ENCODE data around the gene CNGA1.

The CNGA1 gene
- 0 to 0.21 reads per million in 2 donors for total RNA-seq

DNA sequence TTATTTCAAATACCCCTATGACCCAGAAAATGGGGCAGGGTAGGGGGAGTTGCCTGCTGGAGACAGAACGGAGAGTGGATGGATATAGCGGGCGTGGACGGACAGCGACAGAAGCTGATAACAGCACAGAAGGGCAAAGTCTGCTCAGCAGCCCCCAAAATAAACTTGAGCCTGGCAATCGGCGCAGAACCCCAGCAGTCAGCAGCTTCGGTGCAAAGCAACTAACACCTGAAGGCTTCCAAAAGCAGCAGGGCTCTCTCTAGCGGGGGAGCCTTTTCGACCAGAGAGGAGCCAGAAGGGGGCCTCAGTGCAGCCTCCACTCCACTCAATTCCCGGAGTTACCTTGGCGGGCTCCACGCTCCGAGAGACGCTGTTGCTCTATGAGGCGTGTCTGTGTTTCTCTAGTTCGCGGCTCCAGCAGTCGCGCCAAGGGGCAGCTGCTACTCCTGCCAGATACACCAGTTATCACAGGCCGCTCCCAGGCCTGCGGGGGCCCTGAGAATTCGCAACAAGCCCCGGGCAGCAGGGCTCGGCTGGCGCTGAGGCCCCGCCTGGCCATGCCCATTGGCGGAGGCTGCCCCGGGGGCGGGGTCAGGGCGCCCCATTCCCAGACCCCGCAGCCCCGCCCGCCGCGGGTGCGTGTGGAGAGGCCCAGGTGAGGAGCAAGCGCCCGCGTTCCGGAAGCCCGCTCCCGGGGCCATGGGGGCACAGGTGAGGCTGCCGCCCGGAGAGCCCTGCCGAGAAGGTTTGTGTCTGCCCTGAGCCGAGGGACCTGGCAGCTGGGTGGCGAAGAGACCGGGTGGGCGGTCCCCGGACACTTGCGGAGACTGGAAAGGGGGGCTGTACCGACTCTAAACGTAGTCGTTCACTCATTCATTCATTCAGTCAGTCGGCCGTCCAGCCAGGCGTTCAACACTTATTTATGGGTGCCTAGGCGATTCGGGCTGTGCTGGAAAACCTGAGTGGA lies at the start of gene CNGA1, which contains the start of gene NIPAL1:
CNGA1 (minus strand) TSS at position 541 of the 967 bp plus-strand sequence. CDS start 63,992 bp downstream, outside the sequence.
NIPAL1 (plus strand) TSS at position 632 of the 967 bp plus-strand sequence; CDS start at position 700, 68 bp downstream.
- DNase-seq, result peak; percentile 67

DNA sequence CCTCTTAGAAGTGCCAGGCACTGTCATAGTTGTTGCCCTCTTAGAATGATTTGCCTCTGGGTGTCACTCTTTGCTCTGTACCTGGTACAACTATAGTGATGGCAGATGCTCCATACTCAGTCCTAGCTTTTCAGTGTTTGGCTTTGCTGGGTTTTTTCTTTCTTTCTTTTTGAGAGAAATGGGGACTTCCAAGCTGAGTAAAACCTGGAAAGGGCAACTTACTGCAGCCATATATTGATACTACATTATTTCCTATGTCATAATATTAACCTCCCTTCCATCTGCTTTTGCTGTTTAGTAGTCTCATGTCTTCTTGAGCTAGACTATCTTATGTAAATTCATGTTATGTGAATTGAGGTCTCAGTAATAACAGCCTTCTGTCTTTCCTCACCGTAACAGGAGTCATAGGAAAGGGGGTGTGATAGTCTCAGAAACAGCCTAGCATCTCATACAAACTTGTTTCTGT lies 49.1 kb upstream of the CNGA1 start:
- no peak for DNase-seq

DNA sequence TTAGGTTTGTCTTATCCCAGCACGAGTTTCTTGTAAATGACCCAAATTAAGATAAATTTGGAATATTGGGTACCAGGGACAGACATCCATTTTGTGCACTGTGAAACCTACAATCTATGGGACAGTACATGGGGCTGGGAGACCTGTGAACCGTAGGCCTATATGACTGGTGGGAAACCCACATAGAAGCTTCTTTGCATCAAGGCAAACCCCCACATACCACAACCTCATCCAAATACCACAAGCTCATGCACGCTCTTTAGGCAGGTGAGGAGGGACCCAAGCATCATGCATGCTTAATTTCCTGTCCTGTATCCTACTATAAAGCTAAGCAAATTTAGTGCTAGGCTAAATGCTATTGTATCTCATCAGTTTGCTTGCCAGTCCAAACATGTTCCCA lies 47.9 kb upstream of the CNGA1 start:
- no peak for DNase-seq

DNA sequence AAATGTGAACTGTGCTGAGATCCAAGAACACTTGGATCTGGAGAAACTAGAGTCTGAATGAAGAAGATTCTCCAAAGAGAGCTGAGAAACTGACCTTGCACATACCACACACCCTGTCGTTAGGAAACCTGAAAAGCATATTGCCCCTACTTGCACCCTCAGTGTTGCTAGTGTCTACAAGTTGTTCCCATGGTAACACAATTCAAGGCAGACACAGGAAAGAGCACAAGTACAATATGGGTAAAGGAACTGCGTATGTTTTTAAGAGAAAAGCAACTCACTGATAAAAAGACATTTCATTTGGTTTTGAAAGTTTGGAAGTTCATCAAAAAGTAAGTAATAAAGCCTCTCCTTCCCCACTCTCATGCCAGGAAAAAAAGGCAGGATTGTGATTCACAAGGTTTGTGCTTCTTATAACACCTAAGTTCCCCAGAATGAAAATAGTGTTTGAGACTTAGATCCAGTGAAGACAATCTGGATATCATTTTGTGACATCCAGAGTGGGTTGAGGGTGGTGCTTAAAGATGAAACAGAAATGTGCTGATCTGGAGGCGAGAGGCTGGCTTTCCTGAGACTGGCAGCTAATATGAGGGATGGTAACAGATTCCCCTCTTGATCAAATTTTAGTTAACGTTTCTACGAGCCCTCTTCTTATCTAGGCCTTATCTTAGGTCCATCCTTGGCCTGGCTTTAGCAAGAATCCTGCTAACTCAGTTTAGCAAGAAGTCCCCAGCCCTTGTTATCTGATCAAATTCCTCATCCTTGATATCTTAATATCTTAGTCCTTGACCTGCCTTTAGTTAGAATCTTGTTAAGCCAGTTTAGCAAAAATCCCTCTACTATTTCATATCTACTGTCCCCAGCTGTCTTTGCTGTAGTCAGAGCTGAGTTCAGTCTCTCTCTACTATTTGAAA lies 42.4 kb upstream of the CNGA1 start:
- DNase-seq, result no peak

DNA sequence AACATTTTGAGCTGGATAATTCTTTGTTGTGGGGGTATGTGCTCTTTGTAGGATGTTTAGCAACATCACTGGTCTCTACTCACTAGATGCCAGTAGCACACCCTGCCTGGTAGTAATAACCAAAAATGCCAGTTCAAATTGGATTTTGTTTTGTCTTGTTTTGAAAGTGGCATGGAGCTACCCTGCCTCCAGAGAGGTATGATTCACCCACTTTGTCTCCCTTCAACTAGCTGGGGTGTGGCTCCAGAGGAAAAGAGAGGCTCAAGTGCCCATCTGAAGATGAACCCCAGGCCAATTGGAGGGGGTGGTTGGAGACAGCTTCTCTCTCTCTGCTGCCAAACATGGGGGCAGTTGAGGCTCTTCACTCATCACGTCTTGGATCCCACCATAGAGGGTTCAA lies 34.6 kb upstream of the CNGA1 start:
- no peak for DNase-seq

DNA sequence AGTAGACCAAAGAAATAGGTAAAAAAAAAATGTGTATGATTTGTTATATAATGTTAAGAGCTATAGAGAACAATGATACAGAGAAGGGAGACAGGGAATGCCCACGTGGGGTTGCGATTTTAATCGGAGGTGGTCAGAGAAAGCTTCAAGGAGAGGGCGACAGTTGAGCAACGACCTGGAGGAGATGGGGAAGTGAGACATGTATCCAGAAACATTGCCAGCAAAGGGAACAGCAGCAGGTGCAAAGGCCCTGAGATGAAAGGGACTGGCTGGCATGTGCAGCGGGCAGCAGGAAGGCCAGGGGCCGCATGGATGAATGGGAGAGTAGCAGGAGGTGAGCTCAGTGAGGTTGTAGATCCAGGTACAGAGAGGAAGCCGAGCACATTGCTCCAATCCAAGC lies 33.0 kb upstream of the CNGA1 start:
- no peak for DNase-seq

DNA sequence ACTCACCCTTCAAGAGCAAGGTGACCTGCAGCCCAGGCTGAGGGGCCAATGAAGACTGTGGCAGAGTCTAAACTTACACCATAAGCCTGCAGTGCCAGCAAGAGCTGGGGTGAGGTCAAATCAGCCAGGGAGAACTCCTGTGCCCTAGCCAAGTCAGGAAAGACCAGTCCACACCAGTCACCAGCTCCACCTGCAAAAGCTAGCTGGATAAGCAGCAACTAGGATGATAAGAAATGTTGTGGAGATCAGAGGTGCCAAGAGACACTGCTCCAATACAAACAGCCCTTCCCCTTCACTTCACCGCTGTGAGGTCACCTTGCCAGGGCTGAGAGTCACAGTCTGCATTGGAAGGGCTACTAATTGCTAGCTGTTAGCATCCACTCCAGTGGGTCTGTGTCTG lies 31.4 kb upstream of the CNGA1 start:
- no peak for DNase-seq

DNA sequence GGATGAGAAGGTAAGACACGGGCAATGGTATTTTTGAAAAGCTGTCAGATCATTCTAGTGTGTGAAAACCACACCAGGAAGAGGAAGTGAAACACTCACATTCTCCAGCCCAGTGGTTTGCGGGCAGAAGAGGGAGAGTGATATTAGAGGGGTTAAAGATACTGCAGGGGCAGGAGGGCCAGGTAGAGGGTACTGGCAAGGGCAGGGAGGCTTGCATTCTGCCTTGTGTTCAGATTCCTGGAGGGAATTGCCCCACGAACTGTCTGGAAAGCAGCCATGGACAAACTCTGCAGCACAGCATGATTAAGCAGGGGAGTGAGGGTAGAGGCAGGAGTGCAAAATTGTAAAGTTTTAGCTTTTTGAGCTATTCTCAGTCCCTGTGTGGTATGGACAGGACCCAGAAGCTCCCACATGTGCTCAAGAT lies 31.0 kb upstream of the CNGA1 start:
- peak; percentile 24 for DNase-seq

DNA sequence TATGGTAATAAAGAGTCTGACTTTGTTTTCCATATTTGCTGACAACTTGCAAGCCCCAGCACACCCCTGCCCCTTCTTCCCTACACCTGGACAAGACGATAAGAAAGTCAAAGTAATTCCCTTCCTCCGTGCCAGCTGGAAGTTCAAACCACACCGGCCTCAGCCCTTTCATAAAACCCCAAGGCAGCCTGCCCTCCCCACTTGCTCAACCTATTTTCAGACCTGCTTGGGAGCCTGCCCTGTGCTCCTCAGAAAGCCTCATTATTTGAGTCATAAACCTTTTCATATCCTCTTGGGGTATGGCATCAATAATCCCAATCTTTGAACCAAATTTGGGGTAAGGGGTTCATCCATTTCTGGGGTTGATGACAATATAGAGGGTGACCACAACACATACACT lies 29.6 kb upstream of the CNGA1 start:
- no peak for DNase-seq

DNA sequence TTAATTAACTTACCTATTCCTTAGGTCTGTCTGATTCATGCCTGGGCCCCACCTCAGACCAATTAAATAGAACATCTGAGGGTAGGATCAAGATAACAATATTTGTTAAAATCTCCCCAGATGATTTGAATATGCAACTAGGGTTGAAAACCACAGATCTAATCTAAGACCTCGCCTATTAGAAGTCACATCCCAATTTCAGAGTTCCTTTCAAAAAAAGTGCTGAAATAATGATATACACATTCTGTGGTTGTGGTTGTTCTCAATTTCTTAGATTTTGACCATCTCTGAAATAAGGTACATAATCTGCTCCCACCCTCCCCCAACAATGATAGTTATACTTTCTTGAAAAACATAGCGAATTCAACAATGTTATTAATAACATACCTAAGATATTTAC lies 27.8 kb upstream of the CNGA1 start:
- DNase-seq, result no peak

DNA sequence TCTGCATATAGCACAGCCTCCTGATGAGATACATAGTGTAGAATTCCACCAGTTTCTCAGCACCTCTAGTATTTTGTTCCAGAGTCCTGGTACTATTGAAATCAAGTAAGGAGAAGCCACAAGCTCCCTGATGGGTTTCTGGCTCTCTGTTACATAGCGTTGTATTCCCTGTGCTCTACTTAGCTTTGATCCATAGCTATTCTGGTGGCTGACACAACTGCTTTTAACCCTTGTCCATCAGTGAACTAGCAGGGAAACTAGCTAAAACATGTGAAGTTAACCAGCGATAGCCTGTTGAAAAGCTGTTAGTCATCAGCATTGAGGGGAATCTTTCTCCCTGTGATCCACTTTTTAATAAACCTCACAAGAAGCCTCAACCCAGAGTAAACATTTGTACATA lies 27.0 kb upstream of the CNGA1 start:
- no peak for DNase-seq

DNA sequence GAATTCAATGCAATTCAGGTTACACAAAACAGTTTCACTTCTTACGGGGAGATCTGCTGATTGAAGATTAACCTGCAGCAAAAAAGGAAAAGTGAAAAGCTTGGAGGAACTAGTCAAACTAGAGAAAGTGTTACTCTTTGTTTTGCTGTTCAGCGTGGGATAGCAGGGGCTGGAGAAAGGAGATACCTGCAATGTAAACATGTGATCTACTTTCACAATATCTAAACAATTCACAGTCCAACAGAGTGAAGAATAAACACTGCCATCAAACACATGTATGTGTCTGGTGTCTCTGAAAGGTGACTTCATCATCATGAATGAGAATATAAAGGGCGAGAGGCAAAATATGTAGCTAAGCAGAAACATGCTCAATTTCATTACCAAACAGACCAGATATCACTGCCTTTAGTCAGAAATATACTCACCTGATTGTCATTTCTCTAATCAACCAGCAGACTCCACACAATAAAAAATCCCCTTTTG lies 26.5 kb upstream of the CNGA1 start:
- no peak for DNase-seq

DNA sequence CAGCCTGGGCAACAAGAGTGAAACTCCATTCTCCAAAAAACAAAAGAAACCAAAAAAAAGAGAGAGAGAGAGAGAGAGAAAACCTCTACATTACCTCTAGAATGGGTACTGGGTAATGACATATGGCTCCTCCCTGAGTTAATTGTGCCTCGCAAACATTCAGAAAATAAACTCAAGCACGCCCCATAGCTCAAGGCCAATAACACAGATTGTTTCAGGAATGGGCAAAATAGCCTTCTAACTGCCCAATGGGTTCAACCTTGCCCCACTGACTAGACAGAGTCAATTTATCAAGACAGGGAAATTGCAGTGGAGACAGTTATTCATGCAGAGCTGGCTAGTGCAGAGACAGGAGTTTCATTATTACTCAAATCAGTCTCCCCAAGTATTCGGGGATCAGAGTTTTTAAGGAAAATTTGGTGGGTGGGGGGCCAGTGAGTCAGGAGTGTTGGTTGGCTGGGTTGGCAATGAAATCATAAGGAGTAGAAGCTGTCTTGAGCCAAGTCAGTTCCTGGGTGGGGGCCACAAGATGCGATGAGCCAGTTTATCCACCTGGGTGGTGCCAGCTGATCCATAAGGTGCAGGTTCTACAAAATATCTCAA lies 25.2 kb upstream of the CNGA1 start:
- DNase-seq, result no peak

DNA sequence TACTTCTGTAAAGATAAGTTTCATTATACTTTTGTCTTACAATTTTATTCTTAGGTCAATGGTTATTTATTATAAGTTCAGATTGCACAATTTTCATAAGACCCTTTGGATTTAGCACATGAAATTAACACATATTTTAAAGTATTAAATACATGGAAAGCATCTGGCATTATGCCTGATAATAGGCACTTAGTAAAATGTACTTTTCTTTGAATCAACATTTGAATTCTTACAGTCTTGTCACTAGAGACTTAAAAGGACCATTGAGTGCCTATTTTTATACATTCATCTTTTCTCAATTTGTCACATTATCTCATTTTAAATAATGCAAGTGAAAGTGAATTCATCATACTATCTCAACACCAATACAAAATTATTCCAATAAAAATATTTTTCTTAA lies 23.1 kb upstream of the CNGA1 start:
- DNase-seq, result no peak

DNA sequence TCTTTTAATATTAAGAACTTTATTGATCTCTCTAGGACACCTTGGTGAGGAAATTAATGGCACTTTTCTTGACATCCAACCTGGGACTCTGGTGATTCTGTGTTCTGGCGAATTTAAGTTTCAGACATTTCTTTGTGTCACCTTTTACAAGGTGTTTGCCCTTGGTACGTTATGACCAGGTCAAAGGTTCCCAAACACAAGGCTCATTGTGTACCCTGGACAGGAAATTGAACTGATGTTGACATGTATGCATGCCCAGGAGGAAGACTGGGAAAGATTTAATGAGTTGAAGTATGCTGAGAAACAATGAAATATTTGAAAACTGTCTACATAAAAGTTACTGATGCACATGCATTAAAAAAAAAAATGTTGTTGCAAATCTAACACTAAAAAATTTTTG lies 22.2 kb upstream of the CNGA1 start:
- DNase-seq, result no peak

DNA sequence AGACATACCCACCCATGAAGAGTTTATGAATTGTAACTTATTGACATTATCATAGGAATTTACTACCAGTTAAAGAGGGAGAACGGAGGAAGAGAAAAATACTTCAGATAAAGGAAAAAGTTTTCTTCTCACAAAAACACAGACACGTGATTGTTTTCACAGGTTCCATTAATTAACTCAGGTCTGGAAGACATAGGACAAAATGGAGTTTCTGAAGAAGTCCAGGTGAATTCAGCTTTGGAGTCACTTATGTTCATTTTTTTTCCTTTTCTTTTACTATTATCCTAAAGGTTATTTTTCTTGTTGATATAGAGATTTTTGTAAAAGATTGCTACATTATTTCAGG lies 20.6 kb upstream of the CNGA1 start:
- DNase-seq, result no peak

DNA sequence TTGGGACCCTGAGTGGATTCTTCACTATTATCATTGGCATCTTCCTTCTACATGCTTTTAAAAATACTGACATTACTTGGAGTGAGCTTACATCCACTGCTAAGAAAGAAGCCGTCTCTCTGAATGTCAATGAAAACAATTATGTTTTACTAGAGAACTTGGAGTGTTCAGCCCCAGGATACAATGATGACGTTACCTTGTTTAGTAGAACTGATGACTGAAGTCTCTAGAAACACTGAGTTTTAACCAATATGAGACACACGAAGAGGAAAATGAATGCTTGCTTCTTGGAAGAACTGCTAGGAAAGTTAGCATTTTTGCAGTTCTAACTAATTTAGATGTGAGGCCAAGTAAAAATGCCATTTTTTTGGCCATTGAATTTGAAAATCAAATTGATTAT lies 19.5 kb upstream of the CNGA1 start:
- DNase-seq, result no peak

DNA sequence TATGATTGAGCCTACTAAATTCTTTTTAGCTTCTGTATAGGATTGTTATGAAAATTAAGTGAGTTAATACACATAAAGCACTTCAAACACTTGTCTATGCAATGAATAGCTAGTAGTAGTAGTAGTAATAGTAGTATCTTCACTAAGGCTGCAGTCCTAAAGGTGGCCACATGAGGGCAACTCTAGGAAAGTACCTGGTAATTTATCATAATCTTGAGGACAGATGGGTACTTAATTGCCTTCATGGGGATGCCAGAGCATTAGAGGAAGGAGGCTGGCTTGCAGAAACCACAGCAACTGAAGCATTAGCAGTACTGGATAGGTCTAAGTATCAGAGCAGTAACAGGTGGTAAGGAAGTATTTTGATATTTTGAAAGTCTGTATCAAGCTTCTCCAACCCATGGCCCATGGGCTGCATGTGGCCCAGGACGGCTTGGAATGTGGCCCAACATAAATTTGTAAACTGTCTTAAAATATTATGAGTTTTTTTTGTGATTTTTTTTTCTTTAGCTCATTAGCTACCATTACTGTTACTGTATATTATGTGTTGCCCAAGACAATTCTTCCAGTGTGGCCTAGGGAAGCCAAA lies 17.4 kb upstream of the CNGA1 start:
- DNase-seq, result peak; percentile 42

DNA sequence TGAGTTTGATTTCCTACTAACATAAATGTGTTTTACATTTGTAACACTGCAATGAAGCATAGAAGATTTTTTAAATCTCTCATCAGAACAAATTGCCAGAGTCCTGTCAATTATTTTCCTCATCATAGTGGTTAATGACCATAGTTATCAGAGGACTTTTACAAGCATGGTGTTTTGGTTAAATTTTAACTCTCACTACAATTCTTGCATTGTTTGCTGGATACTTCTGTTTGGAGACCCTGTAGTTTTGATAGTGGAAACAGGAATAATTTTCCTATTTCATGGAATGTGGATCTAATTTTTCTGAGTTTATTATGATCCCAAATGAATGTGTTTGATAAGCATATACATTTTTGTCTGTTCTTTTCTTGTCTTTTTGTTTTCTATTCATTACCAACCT lies 16.9 kb upstream of the CNGA1 start:
- DNase-seq, result no peak

DNA sequence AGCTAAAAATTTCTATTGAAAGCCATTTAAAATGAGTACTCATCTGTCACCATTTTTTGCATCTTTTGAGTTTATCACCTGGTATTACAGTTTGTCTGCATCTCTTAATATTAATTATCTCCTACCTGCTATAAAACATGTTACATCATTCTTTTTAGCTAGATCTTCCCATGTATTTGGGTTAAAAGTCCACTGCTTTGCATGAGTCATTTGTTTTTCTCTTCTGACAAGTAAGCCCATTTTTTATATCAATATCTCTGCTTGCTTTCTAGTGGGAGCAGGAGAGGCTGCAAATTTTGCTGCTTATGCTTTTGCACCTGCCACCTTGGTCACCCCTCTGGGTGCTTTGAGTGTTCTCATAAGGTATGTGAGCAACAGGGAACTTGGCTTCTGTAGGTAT lies 16.2 kb upstream of the CNGA1 start:
- no peak for DNase-seq

DNA sequence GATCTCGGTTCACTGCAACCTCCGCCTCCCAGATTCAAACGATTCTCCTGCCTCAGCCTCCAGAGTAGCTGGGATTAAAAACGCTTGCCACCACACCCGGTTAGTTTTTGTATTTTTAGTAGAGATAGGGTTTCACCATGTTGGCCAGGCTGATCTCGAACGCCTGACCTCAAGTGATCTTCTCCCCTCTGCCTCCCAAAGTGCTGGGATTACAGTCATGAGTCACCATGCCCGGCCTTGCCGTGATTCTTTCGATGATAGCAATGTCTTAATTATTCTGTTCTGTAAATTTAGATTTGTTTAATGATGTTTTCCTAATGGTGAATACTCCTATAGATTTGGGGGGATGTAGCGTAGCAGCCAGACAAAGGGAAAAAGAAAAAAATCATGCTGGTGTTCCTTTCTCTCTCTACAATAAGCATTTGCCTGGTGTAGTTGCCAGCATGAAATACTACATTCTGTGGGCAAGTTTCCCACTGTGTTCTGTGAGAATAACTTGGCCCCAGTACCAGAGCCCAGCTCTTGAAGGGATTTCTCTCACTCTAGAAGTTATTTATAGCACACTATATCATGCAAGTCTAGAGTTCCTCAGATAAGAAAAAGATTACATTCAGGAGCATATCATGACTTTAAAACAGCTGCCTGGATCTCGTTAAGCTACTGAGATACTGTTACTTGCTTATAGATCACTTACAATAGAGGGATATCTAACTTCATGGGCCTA lies 15.5 kb upstream of the CNGA1 start:
- DNase-seq, result no peak

DNA sequence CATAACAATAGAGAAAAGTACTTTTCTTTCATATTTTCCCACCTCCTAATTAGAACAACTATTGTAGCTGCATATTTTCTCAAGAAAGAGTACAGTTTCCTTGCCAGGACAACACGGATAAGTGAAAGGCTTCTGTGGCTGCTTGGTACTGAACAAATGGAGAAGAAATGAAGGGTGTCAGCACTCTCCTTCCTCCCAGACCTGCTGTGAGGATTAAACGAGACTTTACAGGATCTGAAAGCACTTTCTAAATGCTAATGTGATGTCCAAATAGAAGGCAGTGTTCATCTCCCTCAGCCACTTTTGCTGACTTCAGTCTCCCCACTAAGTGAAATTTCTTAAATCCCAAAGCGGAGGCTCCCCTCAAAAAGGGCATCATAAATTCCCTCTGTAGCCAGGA lies 14.0 kb upstream of the CNGA1 start:
- no peak for DNase-seq

All from T-helper 9 cell (primary cell).